Lung microvascular endothelial cell (primary cell): Measurements from ENCODE around the gene TPPP. TPM values are rescaled to one million over a fixed set of nuclear protein-coding genes. Genes with fewer than 3 reads are reported as not detected.
A peak's percentile ranks its signal among the peaks of the same experiment; 100 is the strongest.
"Not testable (repeated sequence)": the region's sequence is repeated elsewhere in the genome, so short reads cannot be mapped to it uniquely, and the experiment has no call there.

ENCODE experiments used
- DNase-seq, 2 donors: peaks; one replicate each; pipeline versions ENCODE4 v3.0.0 to v3.0.0-alpha.2; 2010; ENCODE audit warnings: low read depth in 2 of 2
- total RNA-seq: library from RNA; depleted of rRNA; stranded (reverse); fragments of >200 nt; gene quantifications from 2 replicates; pipeline ENCODE4 v1.2.1, GENCODE V29; 2014

Gene TPPP
- total RNA-seq, 1 donor from 2014 or later: under 0.01 TPM

GRCh38 chr5:646396-647201 lies 46.6 kb downstream of the TPPP start:
- no peak for DNase-seq

GRCh38 chr5:645421-645820 lies 47.7 kb downstream of the TPPP start:
- DNase-seq: no peak

DNA sequence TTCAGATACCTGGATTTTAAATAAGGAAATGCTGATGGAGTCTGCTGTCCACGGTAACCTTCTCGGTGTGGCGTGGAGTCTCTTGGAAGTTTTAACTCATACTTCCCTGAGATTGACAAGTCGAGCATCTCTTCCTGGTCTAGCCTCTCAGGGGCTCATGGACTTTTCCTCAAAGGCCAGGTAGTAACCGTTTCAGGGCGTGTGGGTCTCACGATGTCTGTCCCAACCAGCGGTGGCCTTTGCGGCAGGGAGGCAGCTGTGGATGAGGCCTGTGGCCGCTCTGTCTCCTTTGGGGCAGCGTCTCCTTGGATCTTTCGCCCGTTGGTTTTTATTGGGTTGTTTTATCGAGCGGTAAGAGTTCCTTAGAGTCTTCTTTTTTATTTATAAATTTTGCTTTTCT lies 48.2 kb downstream of the TPPP start:
- DNase-seq: no peak

DNA sequence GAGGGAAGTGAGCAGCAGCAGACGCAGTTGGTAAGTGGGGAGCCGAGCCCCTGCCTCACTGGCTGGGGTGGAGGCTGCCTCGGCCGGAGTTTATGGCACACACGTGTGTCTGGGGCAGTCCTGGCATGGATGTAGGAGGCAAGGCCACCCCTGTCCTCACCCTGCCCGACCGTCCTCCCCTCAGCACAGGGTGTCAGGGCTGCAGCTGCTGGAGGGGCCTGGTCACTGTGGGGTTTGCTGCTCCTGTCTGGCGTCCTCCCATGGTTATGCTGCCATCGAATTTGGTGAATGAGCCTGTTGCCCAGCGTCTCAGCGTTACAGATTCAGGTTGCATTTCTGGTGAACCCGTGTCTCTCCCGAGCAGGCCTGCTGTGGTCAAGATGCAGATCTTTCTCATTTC lies 48.6 kb downstream of the TPPP start:
- no peak for DNase-seq

DNA sequence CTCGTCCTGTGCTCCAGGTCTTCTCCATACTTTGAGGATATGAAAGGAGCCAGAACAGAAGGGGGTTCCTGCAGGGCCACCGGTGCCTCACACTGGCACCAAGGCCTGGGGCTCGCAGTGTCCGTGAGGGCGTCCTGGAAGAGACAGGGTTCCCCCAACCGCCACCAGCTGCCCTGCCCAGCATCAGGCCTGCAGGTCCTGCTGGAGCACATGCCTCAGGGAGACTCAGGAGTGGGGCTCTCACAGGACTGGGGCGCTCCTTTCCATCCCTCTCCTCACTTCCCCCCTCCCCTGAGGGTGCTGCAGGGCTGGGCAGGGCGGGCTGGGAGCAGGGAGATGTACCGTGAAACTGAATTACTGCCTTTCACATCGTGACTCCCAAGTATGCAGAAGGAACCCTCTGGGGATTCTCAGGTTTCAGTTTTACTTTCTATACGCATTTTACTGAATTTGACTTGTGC lies 49.3 kb downstream of the TPPP start:
- no peak for DNase-seq

DNA sequence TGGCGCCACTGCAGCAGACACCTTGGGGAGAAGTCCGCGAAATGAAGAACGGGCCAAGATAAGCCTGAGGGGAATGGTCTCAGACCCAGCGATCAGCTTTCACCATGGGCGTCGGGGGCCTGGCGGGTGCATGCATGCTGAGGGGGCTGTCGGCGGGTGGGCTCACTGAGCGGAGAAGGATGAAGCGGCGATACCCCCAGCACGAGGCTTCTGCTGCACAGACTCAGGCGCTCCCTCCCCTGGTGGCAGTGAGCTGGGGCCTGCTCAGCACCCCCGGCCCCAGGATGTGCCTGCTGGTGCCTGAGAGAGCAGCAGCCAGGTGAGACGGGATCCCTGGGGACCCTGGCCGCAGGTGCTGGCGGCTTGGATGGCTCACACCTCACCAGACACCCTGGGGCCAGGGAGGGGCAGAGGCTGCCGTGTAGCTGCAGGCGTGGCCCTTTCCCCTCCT lies 49.8 kb downstream of the TPPP start:
- DNase-seq: no peak

DNA sequence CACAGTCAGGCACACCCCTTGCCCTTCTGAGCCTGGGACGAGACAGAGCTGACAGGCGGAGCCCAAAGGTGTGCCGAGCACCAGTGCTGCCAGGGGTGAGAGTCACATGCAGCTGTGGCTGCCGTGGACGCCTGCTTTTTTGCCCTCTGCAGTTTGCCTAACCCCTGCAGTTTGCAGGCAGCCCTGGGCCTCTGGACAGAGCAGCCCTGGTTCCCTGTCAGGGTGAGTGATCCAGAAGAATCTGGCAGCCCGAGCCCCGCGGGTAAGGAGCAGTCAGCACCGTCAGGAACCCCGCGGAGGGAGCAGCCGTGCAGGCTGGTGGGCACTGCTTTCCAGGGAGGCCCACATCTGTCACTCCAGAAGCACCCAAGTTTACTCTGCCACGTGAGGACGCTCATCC lies 50.7 kb downstream of the TPPP start:
- DNase-seq: no peak

DNA sequence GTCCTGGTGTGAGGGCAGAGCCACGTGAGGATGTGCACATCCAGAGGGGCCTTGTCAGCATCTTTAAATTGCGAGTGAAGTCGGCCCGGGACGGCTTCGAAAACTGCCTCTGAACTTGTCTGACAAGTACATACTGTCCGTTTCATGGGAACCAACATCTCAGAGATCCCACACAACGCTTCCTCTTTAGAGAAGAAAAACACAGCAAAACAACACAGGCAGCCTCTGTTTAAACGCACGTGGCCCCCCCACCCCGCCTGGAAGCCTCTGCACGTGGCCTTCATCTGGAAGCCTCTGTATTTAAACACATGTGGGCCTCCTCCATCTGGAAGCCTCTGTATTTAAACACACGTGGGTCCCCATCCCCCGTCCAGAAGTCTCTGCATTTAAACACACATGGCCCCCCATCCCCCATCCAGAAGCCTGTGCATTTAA lies 51.8 kb downstream of the TPPP start:
- no peak for DNase-seq

DNA sequence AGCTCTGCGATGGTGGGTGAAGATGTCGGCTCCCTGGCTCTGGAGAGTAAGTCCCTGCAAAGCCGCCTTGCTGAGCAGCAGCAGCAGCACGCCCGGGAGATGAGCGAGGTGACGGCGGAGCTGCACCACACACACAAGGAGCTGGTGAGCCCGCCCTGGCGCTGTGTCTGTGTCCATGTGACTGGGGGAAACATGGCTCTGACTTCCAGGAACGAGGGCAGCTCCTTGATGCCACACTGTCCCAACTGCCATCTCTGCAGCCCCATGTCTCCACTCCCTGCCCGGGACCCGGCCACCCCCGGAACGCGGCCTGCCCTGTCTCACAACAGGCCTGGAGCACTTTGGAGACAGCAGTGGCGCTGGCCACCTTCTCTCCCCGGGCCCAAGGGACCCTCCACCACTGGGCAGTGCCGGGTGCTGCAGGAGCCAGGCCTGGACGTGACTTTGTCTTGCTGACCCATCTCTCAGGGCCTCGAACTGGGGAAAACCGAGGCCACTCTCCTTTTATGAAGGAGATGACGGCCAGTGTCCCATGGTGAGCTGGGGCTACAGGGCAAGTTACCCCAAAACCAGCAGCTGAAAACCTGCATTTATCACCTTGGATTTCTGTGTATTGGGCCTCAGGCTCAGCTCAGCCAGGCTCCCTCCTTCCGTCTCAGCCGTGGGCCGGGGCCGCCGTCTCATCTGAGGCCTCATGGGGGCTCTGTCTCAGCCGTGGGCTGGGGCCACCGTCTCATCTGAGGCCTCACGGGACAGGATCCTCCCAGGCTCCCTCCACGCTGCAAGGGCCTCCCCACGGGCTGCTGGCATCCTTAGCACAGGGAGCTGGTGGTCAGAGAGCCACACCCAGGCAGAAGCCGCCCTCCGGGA lies 52.5 kb downstream of the TPPP start:
- DNase-seq: no peak

DNA sequence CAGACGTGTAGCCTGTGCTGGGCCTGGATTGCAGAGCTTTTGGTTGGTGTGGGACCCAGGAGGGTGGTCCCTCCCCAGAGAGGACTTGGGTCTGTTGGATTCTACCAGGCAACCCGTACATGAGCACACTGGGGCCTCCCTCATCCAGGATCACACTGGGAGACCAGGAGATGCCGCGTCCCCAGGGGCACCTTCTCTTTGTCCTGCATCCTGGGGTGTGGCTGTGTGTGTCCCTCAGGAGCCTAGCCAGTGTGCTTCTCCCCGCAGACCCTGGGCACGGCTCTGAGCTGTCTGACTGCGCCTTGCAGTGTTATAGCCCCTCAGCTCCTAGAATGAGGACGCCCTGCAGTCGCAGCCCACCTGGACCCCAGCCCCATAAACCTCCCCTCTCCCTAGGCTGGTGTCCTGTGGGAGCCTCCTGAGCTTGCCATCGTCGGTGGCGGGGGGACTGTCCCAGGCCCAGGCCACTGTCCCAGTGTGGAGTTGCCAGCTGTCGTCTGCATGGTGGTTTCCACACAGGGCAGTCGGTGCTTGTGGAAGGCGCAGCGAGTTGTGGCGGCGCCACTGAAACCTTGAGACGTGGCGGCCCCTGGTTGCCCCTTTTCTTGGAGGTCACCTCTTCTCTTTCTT lies 53.5 kb downstream of the TPPP start:
- DNase-seq: no peak

DNA sequence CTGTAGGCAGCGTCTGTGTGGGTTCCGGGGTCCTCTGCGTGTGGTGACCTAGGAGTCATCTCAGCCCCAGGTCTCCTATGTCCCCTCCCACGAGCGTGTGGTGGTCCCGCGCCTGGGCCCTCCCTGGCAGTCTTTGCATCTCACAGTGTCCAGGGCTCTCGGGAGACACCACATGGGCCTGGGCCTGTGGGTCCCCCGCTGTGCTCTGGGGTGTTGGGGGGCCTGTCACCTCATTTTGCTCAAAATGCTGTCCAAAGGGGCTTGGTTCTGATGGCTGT lies 54.0 kb downstream of the TPPP start:
- no peak for DNase-seq

GRCh38 chr5:638501-639252 lies 54.5 kb downstream of the TPPP start:
- no peak for DNase-seq

GRCh38 chr5:637581-638450 lies 55.3 kb downstream of the TPPP start:
- DNase-seq: no peak

DNA sequence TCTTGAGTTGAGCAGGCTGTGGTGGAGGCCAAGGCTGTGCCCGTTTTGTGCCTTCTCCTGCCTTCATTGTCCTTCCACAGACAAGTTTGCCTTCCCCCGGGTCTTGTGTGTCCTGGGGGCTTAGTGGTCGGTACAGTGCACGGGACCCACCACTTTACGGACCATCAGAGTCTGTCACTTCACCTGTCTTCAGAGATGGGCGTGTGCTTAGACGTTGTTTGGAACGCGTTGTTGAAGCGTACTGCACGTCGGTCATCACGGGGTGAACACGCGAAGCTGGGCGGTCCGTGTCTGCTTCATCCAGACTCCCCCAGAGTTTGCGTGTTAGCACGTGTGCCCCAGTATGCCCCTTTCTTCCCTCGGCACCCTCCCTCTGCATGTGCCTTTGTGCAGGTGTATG lies 56.2 kb downstream of the TPPP start:
- no peak for DNase-seq

DNA sequence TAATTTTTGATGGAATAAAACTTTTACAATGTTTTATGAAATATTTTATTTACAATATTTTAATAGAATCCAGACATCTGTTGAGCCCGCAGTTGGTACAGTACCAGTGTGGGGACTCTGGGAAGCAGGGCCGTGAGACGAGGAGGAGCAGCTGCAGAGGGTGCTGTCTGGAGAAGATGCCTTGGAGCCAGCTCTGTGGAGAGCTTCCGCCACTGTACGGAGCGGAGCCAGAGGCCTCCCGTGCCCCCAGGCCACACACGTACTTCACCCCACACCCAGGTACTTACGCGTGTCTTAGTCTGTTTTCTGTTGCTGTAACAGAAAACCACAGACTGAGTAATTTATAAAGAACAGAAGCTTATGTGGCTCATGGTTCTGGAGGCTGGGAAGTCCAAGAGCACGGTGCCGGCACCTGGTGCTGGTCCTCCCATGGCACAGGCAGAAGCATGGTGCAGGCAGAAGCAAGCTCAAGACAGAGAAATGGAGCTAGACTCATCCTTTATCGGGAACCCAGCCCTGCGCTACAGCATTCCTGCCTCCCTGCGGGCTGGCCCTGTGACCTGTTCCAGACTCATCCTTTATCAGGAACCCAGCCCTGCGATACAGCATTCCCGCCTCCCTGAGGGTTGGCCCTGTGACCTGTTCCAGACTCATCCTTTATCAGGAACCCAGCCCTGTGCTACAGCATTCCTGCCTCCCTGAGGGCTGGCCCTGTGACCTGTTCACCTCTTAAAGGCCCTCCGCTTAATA lies 57.7 kb downstream of the TPPP start:
- DNase-seq: no peak

DNA sequence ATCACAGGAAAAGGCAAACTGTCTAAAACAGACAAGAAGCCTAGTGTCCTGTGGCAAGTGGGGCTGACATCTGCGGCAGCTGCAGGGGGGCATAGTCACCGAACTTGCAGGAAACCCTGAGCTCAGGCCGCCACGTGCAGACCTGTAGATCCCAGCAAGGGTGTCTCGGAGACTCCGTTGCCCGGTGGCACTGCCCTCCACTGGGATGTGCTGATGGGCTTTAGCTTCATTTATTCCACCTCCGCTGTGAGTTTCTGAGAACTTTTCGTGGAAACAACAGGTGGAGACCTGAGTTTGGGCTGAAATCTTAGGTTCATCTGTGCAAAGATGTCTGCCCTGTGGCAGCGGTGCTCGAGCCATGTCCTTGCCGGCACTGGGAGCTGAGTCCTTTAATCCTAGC lies 59.0 kb downstream of the TPPP start:
- DNase-seq: no peak

DNA sequence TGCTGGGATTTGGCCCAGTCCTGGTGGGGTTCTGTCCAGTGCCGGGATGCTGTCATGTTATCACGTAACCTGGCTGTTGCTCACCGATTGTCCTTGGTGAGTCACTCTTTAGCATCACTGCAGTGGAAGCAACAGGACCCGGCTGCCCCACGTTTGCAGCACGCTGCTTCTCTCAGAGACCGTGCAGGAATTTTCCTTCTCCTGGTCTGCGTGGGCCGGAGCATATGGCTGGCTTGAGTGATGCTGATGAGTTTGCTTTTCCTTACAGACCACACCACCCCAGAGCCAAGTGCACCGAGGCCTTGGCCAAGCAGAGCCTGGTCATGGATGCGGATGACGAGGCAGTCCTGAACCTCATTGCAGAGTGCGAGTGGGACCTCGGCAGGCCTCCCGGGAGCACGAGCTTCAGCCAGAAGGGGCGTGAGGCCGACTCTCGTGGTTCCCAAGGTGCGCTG lies 59.6 kb downstream of the TPPP start:
- peak in 1 of 2 donors; percentile 16 for DNase-seq

- DNase-seq: not testable (repeated sequence)
Measured at GRCh38 chr5:628351-629205, 64.6 kb downstream of the TPPP start.

- no peak for DNase-seq
Measured at GRCh38 chr5:627840-628239, 65.3 kb downstream of the TPPP start.
